HepG2 (cell line): ENCODE data around the gene MAD2L2. TPM values are rescaled to one million over a fixed set of nuclear protein-coding genes. Genes with fewer than 3 reads are reported as not detected.
A peak's percentile ranks its signal among the peaks of the same experiment; 100 is the strongest.

Source experiments
- ATAC-seq: fragments of 200-7000 bp; cut with Tn5 transposase; 3 replicates; pipeline ENCODE4 v1.9.1; 2020; ENCODE audit warnings: mild to moderate bottlenecking, moderate library complexity
- BruUV-seq: library from RNA; stranded (reverse); fragments of 400-500 nt; replicated peaks from 2 replicates; lab custom pipeline; 2021; lab: Mats Ljungman, UMichigan
- CTCF ChIA-PET: fragments of 300-600 bp; formaldehyde crosslinking; extraction: SDS; loops from one replicate; lab custom pipeline; 2021; ENCODE audit warnings: low total read pairs, inconsistent platforms, low intra/inter-chr PET ratio; lab: Yijun Ruan, JAX
- POLR2A ChIA-PET: fragments of 350-600 bp; sonication (Branson Sonifier 250); formaldehyde crosslinking; loops from one replicate; lab custom pipeline; 2020; ENCODE audit warnings: antibody characterized with exemption, inconsistent platforms; lab: Yijun Ruan, JAX
- DNase-seq: peaks from one replicate; pipeline ENCODE4 v3.0.0-alpha.2; 2015; ENCODE audit warnings: low spot score
- FAIRE-seq: peaks from 3 replicates; lab custom pipeline; 2011; peaks lifted over from hg19 to GRCh38; lab: Jason Lieb, UNC
- H2AFZ ChIP-seq: one replicate; pipeline ENCODE4 v1.6.1; 2011; ENCODE audit warnings: low read length, inconsistent platforms
- H3K27ac ChIP-seq: fragments of 300-600 bp; 3 replicates; pipeline ENCODE4 v1.8.0; 2011; ENCODE audit warnings: mixed run types, mild to moderate bottlenecking, mixed read lengths, low read length, inconsistent platforms; ENCODE audit not compliant: insufficient read depth; ENCODE audit errors: extremely low read length
- H3K27me3 ChIP-seq, 2 experiments: fragments of 200-600 bp in 1 of 2; 2 replicates in 1 of 2; 3 replicates in 1 of 2; pipeline versions ENCODE4 v1.6.0 to v1.8.0; 2011; ENCODE audit warnings: low read length in 2 of 2, mild to moderate bottlenecking in 2 of 2, moderate library complexity in 2 of 2, inconsistent platforms in 1 of 2; ENCODE audit not compliant: insufficient read depth in 2 of 2, control insufficient read depth in 1 of 2
- H3K36me3 ChIP-seq, 2 experiments: fragments of 200-600 bp in 1 of 2; replicated peaks in 1 of 2; 2 replicates in 1 of 2; 3 replicates in 1 of 2; pipeline versions ENCODE4 v1.5.1 to v1.8.0; 2011; ENCODE audit warnings: low read length in 2 of 2, inconsistent platforms in 1 of 2; ENCODE audit not compliant: insufficient read depth in 2 of 2, control insufficient read depth in 1 of 2
- H3K4me1 ChIP-seq: 2 replicates; pipeline ENCODE4 v1.5.1; 2012; ENCODE audit warnings: low read length, inconsistent platforms; ENCODE audit not compliant: insufficient read depth
- H3K4me2 ChIP-seq: 2 replicates; pipeline ENCODE4 v1.6.0; 2011; ENCODE audit warnings: low read depth, low read length, inconsistent platforms
- H3K4me3 ChIP-seq, 3 experiments: fragments of 200-600 bp in 1 of 3; sonication (generic), shearing (Covaris generic) in 1 of 3; replicated peaks in 1 of 3; 2 replicates each; pipeline ENCODE4 v1.5.1; 2011 to 2016; ENCODE audit warnings: low read length in 3 of 3, inconsistent platforms in 2 of 3, low read depth in 2 of 3, mild to moderate bottlenecking in 2 of 3, control low read depth in 1 of 3, mixed read lengths in 1 of 3; ENCODE audit not compliant: insufficient read depth in 1 of 3
- H3K79me2 ChIP-seq: one replicate; pipeline ENCODE4 v1.6.1; 2011; ENCODE audit warnings: low read length, inconsistent platforms; ENCODE audit not compliant: insufficient read depth
- H3K9ac ChIP-seq: 2 replicates; pipeline ENCODE4 v1.6.0; 2011; ENCODE audit warnings: mild to moderate bottlenecking, low read depth, low read length, inconsistent platforms; ENCODE audit not compliant: insufficient read depth
- H3K9me3 ChIP-seq: 2 replicates; pipeline ENCODE4 v1.5.1; 2012; ENCODE audit warnings: mild to moderate bottlenecking, low read length
- H4K20me1 ChIP-seq: 2 replicates; pipeline ENCODE4 v1.6.0; 2011; ENCODE audit warnings: inconsistent platforms, mild to moderate bottlenecking, low read length, moderate library complexity; ENCODE audit not compliant: insufficient read depth
- ARNTL ChIP-seq: sonication (generic); formaldehyde crosslinking; IDR thresholded peaks from 2 replicates; pipeline ENCODE4 v1.4.0; 2020; ENCODE audit warnings: mild to moderate bottlenecking, missing genetic modification reagents
- BCLAF1 ChIP-seq: fragments of 450-650 bp; IDR thresholded peaks from 2 replicates; pipeline ENCODE4 v1.6.1; 2017; ENCODE audit warnings: mild to moderate bottlenecking
- FIP1L1 ChIP-seq: fragments of 200-400 bp; formaldehyde crosslinking; IDR thresholded peaks from 2 replicates; pipeline ENCODE4 v1.6.1; 2018; ENCODE audit warnings: low read depth, mild to moderate bottlenecking, low read length, moderate library complexity, borderline replicate concordance; ENCODE audit not compliant: insufficient read depth
- FOXA3 ChIP-seq: IDR thresholded peaks from 2 replicates; pipeline ENCODE4 v1.6.1; 2016; ENCODE audit warnings: missing genetic modification reagents, missing compliant biosample characterization
- FOXP1 ChIP-seq, 2 experiments: fragments of 450-650 bp in 1 of 2; IDR thresholded peaks; 2 replicates each; pipeline ENCODE4 v1.6.1; 2017 to 2018; ENCODE audit warnings: antibody characterized with exemption in 1 of 2
- HNRNPUL1 ChIP-seq: fragments of 200-400 bp; formaldehyde crosslinking; IDR thresholded peaks from 2 replicates; pipeline ENCODE4 v1.6.1; 2017; ENCODE audit warnings: low read depth, mild to moderate bottlenecking, low read length, moderate library complexity
- KLF11 ChIP-seq: IDR thresholded peaks from 2 replicates; pipeline ENCODE4 v1.6.1; 2016; ENCODE audit warnings: missing compliant biosample characterization
- LCORL ChIP-seq, 2 experiments: fragments of 450-650 bp in 1 of 2; sonication (generic) in 1 of 2; formaldehyde crosslinking in 1 of 2; IDR thresholded peaks; 2 replicates each; pipeline versions ENCODE4 v1.5.0 to v1.6.1; 2017 to 2020; ENCODE audit warnings: antibody characterized with exemption in 1 of 2, missing genetic modification reagents in 1 of 2
- MXI1 ChIP-seq: IDR thresholded peaks from 3 replicates; pipeline ENCODE4 v1.6.1; 2012; ENCODE audit warnings: low read depth, low read length, inconsistent platforms, borderline replicate concordance
- NFIC ChIP-seq: IDR thresholded peaks from 2 replicates; pipeline ENCODE4 v1.6.1; 2012; ENCODE audit warnings: mild to moderate bottlenecking, low read length, inconsistent platforms
- RAD21 ChIP-seq: fragments of 450-650 bp; formaldehyde crosslinking; IDR thresholded peaks from 2 replicates; pipeline ENCODE4 v1.5.0; 2020; ENCODE audit warnings: mild to moderate bottlenecking
- SMC3 ChIP-seq: IDR thresholded peaks from 2 replicates; pipeline ENCODE4 v1.6.1; 2011; ENCODE audit warnings: low read length, improper control_type of control experiment
- SSRP1 ChIP-seq: IDR thresholded peaks from 2 replicates; pipeline ENCODE4 v1.6.1; 2016; ENCODE audit warnings: control low read depth
- TBX2 ChIP-seq: sonication (generic); formaldehyde crosslinking; IDR thresholded peaks from 2 replicates; pipeline ENCODE4 v1.5.0; 2020; ENCODE audit warnings: missing genetic modification reagents, mild to moderate bottlenecking, borderline replicate concordance
- XRCC5 ChIP-seq: fragments of 200-400 bp; formaldehyde crosslinking; optimal IDR thresholded peaks from 2 replicates; pipeline ENCODE3; 2017; ENCODE audit warnings: mild to moderate bottlenecking, low read length
- ZNF143 ChIP-seq: sonication (generic); formaldehyde crosslinking; IDR thresholded peaks from 2 replicates; pipeline ENCODE4 v1.4.0; 2020; ENCODE audit warnings: missing genetic modification reagents
- ZNF30 ChIP-seq: sonication (generic); formaldehyde crosslinking; IDR thresholded peaks from 2 replicates; pipeline ENCODE4 v1.5.0; 2020; ENCODE audit warnings: mild to moderate bottlenecking, missing genetic modification reagents
- WGBS: methylation state at CpG from one replicate; pipeline ENCODE4 v1.1.6; 2017; ENCODE audit warnings: low lambda C conversion rate; 5-methylcytosine and 5-hydroxymethylcytosine counted together
- in situ Hi-C: cut with HindIII; loops from 2 replicates; pipeline ENCODE4 v1.10.0; 2017; ENCODE audit warnings: low pct_unique_long_range_greater_than_20kb; ENCODE audit not compliant: extremely low pct_ligation_motif_present
- intact Hi-C: fragments of 100-400 bp; cut with micrococcal nuclease; formaldehyde crosslinking; loops from one replicate; pipeline ENCODE4 v1.10.0; 2022; ENCODE audit not compliant: unreplicated experiment
- polyA plus RNA-seq, 8 experiments: library from polyadenylated mRNA; depleted of rRNA in 3 of 8; stranded (reverse) in 7 of 8; unstranded in 1 of 8; fragments of >200 nt; fragmentation: Illumina TruSeq in 4 of 8; extraction: Trizol in 4 of 8; gene quantifications; 2 replicates each; pipeline versions ENCODE4 v1.2.1 to v1.2.3, GENCODE V29; 2011 to 2016; ENCODE audit warnings: low read depth in 4 of 8, missing spikeins in 1 of 8, mixed read lengths in 1 of 8; ENCODE audit not compliant: insufficient read depth in 1 of 8
- total RNA-seq, 5 experiments: library from RNA; depleted of rRNA; stranded (reverse); fragments of >200 nt; fragmentation: Illumina TruSeq; extraction: Trizol; gene quantifications; 2 replicates each; pipeline ENCODE4 v1.2.3, GENCODE V29; 2016; ENCODE audit warnings: low read depth in 1 of 5
- TF ChIP-seq, protein P1 (sequence below): sonication (generic); formaldehyde crosslinking; IDR thresholded peaks from 2 replicates; pipeline ENCODE4 v1.5.0; 2020; ENCODE audit warnings: missing genetic modification reagents

Gene MAD2L2
- total and polyA plus RNA-seq, 2 of the 13 experiments (the other 11 are each of a cell fraction or from before 2014, with no cell fraction given): 51.8 to 53.8 TPM

GRCh38 chr1:11645670-11646265 is 35.2 kb downstream of the MAD2L2 start (continued):
- TF ChIP-seq, protein P1, sequence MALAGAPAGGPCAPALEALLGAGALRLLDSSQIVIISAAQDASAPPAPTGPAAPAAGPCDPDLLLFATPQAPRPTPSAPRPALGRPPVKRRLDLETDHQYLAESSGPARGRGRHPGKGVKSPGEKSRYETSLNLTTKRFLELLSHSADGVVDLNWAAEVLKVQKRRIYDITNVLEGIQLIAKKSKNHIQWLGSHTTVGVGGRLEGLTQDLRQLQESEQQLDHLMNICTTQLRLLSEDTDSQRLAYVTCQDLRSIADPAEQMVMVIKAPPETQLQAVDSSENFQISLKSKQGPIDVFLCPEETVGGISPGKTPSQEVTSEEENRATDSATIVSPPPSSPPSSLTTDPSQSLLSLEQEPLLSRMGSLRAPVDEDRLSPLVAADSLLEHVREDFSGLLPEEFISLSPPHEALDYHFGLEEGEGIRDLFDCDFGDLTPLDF (CRISPR knock-in tag): no peak
- TF ChIP-seq NFIC: no peak
- no peak for TF ChIP-seq FOXP1 (IDR thresholded peaks at IDR 0.05)
- no peak for TF ChIP-seq FOXP1 (CRISPR knock-in tag; IDR thresholded peaks at IDR 0.05)
- TF ChIP-seq SMC3: peak; percentile 50; the same call in 1 of the 2 replicates
- peak; percentile 36; the same call in 1 of the 3 replicates for TF ChIP-seq MXI1
- peak; percentile 36; the same call in 1 of the 2 replicates for TF ChIP-seq SSRP1 (CRISPR knock-in tag)
- peak; percentile 52 for TF ChIP-seq XRCC5
- no peak for TF ChIP-seq FOXA3 (CRISPR knock-in tag)
- 0 out of 2 replicates have a peak, but pooled peaks have one; percentile 24 for TF ChIP-seq RAD21

DNA sequence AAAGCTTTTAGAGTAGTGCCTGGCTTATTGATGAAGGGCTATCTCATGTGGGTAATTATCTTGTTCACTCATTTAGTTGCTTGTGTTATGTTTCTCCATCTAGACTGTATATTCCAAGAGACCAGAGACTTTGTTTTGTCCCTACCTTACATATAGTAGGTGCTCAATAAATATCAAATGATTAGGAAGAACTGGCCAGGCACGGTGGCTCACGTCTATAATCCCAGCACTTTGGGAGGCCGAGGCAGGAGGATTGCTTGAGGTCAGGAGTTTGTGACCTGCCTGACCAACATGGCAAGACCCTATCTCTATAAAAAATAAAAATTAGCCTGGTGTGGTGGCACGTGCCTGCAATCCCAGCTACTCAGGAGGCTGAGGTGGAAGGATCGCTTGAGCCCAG is 35.7 kb downstream of the MAD2L2 start:
- no TSS peak for BruUV-seq
- DNase-seq (no peak), ATAC-seq (no peak), FAIRE-seq (no peak)
- in situ Hi-C loops: loop anchor here (10.0 to 25.0 kb wide), 2 partner anchors 400 to 608 kb away; partner anchors contain the start of gene MASP2
- Histone ChIP-seq H3K4me1 (peaks cover 34% of the 10 kb centered on the region), H4K20me1 (peaks cover 11% of the 10 kb centered on the region; the same call in 1 of the 2 replicates), H3K27ac (no peak overlapping the region), H3K4me3 (no peak overlapping the region), H3K27me3 (peaks cover 0 to 2% of the 10 kb centered on the region in 2 experiments; a peak in 1 of 5 replicates), H3K36me3 (peaks cover 0 to 2% of the 10 kb centered on the region in 2 experiments; a peak in 1 of 5 replicates), H2AFZ (no peak overlapping the region), H3K4me2 (no peak overlapping the region)
- ChIA-PET CTCF (no interaction called here), POLR2A (interaction anchor here (0.7 to 1.0 kb wide), 3 partner anchors 8 to 104 kb away, joined by 3 to 4 read pairs (median 3); partner anchors contain the start of gene FBXO6)
- TF ChIP-seq ZNF143 (CRISPR knock-in tag) (no peak), FIP1L1 (no peak), ARNTL (no peak), BCLAF1 (no peak), HNRNPUL1 (no peak), KLF11 (CRISPR knock-in tag) (no peak), TBX2 (CRISPR knock-in tag) (no peak), ZNF30 (CRISPR knock-in tag) (no peak), LCORL (IDR thresholded peaks at IDR 0.05) (no peak), LCORL (CRISPR knock-in tag; IDR thresholded peaks at IDR 0.05) (no peak)
- TF ChIP-seq, all 625 proteins: peak for 0
- WGBS: 97% methylated on average over 5 of the region's 5 CpGs
- Histone ChIP-seq H3K79me2 (no peaks in the 10 kb centered on the region), H3K9ac (no peak overlapping the region), H3K9me3 (no peaks in the 10 kb centered on the region)
- intact Hi-C loops: no loop called here
